GM20000 (cell line): ENCODE data around the gene PDIA3.

Experiments used
- DNase-seq: peaks from one replicate; pipeline ENCODE4 v3.0.0; 2012; ENCODE audit warnings: low spot score
- TF ChIP-seq, protein P1 (sequence below): IDR thresholded peaks from 2 replicates; pipeline ENCODE4 v1.5.1; 2012; ENCODE audit warnings: mild to moderate bottlenecking, control low read depth; ENCODE audit errors: extremely low read depth, missing control alignments

The PDIA3 gene

DNA sequence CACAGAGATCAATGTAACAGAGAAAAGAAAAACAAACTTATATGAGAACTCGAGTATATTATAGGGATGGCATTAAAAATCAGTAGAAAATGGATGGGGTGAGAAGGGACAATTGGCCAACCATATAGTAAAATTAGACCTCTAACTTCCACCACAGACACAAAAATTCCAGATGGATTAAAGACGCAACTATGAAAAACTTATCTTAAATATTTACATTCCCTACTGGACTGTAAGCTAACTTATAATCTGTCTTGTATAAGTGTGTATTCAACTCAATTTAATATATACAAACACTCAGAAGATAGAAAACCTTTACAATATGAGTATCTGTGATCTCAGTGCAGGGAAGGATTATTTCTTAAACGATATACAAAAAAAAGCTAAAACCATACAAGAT lies 75.3 kb downstream of the PDIA3 start:
- TF ChIP-seq, protein P1, sequence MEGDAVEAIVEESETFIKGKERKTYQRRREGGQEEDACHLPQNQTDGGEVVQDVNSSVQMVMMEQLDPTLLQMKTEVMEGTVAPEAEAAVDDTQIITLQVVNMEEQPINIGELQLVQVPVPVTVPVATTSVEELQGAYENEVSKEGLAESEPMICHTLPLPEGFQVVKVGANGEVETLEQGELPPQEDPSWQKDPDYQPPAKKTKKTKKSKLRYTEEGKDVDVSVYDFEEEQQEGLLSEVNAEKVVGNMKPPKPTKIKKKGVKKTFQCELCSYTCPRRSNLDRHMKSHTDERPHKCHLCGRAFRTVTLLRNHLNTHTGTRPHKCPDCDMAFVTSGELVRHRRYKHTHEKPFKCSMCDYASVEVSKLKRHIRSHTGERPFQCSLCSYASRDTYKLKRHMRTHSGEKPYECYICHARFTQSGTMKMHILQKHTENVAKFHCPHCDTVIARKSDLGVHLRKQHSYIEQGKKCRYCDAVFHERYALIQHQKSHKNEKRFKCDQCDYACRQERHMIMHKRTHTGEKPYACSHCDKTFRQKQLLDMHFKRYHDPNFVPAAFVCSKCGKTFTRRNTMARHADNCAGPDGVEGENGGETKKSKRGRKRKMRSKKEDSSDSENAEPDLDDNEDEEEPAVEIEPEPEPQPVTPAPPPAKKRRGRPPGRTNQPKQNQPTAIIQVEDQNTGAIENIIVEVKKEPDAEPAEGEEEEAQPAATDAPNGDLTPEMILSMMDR: no peak
- DNase-seq: no peak
